ENCODE data around the gene CELA3B.
A peak's percentile ranks its signal among the peaks of the same experiment; 100 is the strongest.
"Not testable (repeated sequence)": the region's sequence is repeated elsewhere in the genome, so short reads cannot be mapped to it uniquely, and the experiment has no call there.

CELA3B gene

GRCh38 chr1:21976703-21977239, at the start of gene CELA3B:
CELA3B (plus strand) TSS chr1:21977022; CDS start chr1:21977040, 18 bp downstream.
- not testable (repeated sequence) for DNase-seq (ENCODE audit: low spot score)

GRCh38 chr1:21927533-21928237, 49.1 kb upstream of the CELA3B start:
- DNase-seq (ENCODE audit: low spot score), result no peak

- no peak for DNase-seq (ENCODE audit: low spot score)
Measured at GRCh38 chr1:21930080-21930571, 46.7 kb upstream of the CELA3B start.

DNA sequence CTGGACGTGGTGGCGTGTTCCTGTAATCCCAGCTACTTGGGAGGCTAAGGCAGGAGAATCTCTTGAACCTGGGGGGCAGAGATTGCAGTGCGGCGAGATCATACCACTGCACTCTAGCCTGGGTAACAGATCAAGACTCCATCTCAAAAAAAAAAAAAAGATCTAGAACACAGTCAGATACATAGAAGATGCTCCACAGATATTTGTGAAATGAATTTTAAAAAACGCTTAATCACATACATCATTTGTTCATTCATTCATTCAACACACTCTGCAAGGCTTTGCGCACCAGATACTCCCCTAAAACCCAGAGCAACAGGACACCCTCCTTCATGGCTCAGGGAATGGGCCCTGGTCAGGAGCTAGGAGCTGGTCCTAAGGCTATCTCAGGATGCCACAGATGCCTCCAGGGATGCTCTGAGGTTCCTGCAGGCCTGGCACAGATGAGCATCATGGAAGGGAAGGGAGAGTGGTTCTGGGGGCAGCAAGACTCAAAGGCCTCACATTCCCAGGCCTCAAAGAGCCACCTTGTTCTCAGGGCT, 46.1 kb upstream of the CELA3B start:
- DNase-seq (ENCODE audit: low spot score), result no peak

DNA sequence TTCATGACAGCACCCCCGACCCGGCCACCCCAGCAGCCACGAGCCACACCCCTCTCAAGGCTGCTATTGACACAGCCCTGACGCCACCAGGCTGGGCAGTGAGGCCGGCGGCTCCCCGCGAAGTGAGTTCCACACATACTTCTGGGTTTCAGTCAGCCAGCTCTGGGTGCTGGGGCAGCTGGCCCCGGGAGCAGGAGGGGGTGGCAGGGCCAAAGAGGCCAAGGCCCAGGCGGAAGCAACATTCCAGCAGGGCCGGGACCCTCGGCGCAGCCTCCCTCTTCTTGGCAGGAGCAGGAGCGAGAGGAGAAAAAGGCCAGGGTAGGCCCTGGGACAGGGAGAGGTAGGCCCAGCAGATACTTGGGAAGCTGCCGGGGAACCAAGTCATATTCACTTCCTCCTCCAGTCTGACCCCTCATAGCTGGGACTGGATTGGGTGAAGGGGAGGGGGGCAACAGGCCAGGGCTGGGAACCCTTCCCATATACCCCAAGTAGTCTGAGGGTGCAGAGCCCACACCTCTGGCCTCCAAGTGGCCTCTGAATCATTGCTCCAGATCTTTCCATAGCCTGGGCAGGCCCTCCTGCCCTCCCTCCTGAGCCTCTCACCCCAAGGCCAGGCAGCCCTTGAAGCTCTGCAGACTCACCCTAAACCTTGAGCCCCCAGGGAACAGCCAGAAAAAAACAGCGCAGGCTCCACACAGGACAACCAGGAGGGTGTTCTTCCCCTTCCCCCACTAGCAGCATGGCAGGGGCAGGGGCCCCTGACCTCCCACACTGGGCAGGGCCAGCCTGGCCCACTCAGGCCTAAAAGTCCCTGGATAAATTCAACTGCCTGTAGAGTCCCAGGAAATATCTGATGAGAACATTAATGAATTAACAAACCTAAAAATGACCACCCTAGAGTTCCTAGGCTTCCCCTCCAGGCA, 45.4 kb upstream of the CELA3B start:
- no peak for DNase-seq (ENCODE audit: low spot score)

DNA sequence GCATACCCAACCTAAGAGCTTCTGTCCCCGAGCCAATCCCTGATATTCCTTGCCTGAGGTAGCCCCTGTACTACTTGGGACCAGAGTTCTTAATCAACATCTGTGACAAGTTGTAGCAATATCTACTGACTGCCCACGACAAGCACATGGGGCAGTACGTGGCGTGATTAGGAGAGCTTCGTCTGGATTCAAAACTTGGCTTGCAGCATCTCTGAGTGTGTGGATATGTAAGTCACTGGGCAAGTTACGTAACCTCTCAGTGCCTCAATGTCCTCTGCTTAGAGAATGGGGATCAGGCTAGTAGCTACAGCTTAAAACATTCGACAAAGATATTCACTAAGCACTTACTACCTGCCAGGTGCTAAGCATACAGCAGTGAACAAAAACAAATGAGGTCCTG, 44.7 kb upstream of the CELA3B start:
- no peak for DNase-seq (ENCODE audit: low spot score)

DNA sequence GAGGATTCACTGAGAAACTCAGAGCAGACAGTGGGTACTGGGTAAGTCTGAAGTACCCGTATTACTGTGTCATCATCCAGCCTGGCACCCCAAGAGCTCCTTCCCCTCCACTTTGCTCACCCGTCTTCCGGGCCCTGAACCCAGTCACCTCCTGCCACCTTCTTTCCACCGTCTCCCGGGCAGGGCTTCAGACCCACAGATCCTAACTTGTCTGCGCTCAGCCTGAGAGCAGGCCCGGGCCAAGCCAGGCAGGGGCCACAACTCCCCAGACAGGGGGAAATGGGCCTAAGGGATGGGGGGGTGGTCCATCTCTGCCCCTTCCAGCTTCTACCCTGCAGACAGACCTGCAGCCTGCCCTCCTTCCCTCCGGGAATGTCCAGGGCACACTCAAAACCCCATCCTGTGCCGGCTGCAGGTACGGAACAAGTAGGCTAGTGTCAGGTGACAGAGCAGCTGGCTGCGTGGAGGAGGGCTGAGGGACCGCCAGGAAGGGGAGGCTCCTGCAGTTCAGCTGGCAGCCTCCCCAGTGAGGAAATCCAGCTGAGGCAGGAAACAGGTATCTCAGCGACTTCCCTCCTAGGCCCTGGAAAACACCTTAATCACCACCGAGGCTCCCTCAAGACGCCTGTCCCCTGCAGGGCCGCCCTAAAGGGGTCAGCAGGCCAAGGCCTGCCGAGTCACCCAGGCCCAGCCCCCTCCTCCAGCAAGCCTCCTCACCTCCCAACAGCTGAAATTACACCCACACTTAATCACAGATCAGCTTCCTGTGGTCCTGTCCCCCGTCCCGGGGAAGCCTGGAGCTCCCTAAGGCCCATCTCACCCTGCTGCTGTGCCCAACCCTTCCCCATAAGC, 43.2 kb upstream of the CELA3B start:
- no peak for DNase-seq (ENCODE audit: low spot score)

DNA sequence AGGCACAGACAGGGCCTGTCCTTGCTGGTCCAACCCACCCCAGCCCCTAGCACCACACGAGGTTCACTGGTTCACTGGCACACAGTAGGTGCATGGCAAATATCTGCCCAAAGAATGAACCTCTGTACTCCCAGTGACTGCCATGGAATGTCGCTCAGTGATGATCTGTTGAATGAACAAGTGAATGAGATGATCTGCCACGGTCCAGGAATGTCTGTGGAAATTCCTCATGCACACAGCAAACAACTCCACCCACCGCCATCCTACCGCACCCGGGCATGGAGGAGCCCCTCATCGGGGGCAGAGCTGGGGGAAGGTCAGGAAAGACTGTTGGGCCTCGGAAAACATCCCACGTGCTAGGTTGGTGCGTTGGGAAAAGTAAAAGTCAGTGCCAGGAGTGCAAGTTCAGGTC, 41.4 kb upstream of the CELA3B start:
- DNase-seq (ENCODE audit: low spot score), result no peak

GRCh38 chr1:21935891-21936365, 40.9 kb upstream of the CELA3B start:
- no peak for DNase-seq (ENCODE audit: low spot score)

GRCh38 chr1:21936366-21937031, 40.3 kb upstream of the CELA3B start:
- no peak for DNase-seq (ENCODE audit: low spot score)

GRCh38 chr1:21937034-21937371, 39.8 kb upstream of the CELA3B start, which contains the start of gene HSPG2:
HSPG2 (minus strand) TSS chr1:21937310; CDS start chr1:21937217, 93 bp downstream.
- no peak for DNase-seq (ENCODE audit: low spot score)

DNA sequence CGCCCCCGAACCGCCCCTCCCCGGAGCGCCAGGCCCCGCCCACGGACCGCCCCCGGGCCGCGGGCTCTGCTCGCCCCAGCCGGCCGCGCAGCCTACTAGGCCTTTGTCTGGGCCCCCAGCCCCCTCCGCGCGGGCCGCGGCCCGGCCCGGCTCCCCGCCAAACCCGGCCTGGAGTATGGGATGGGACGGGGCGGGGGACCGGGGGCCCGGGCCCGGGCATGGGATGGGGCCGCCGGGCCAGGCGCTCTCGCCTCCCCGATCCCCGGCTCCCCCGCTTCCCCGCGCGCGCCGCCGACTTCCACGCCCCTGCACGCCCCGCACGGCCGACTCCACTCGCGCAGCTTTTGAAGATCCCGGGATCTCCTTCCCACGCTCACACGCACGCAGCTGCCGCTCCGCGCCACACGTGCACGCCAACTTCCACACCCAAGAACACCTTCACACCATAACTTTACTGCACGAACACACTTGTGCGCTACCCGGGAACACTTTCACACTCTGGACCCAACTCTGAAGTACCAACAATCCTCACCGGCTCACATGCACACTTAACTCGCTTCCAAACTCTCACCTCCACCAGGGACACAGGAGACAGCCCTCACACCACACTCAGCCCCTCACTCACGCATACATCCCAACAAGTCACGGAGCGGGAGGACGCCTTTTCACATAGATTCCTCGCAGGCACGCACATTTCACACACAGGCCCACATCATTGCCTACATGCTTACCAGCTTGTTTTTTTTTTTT, 39.3 kb upstream of the CELA3B start:
- DNase-seq (ENCODE audit: low spot score), result peak; percentile 59

DNA sequence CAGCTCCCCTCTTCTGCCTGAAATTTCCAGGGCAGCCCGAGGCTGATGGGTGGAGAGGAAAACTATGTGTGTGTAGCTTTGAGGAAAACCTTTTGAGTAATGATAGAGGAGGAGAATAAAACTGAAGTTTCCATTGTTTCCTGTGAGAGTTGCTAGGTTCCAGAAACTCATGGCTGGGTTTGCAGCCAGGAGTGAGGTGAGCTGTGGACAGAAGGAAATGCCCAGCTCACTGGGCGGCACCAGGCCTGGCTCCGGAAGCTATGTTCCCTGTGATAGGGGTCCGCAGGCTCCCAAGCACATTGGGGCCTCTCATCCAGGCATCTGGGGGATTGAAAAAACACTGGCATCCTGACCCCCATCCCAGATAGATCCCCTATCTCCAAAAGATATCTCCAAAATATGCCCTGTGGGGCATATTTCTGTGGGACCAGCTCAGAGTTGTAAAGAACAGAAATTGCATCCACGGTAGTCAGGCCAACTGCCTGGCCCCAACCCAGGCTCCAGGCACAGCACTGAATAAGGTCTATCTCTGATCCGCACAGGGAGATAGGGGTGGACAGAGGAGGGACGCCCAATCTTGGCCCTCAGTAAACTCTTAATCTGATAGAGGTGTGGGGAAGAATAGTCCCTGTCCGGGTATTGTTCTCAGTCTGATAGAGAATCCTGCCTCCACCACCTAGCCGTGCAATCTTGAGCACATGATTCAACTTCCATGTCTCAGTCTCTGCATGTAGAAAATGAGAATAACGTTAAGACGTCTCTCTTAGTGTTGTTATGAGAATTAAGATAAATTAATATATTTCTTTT, 37.9 kb upstream of the CELA3B start:
- DNase-seq (ENCODE audit: low spot score), result no peak

DNA sequence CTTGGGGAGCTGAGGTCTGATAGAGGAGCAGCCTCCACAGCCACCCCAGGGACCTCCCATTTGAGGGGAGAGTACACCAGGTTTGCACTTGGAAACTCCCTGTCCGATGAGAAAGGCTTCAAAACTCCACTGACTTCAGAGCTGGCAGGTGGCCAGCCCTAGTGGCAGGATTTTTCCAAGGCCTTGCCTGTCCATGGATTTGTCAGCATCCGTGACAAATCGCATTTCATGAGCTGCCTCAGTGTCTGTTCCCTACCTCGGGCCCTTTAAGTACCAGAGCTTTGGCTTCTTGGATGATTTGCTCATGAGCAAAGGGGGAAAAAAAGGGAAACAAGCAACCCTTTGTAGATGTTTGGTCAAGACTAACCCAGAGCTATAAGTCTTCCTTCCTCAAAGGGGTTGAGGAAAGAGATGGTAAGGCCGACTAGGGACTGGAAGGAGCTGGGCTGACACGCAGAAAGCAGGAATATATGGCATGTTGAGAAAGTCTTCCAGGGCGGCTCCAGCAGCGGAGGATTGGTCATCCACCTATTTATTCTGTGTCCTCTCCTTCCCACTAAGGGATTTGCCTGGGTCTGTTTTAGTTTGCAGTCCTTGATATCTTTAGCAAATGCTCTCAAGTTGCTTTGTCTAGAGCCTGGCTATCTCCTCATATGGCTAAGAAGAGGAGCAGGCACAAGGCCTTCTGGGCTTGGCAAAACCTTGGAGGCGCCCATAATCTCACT, 37.0 kb upstream of the CELA3B start:
- DNase-seq (ENCODE audit: low spot score), result no peak

GRCh38 chr1:21940492-21940891, 36.3 kb upstream of the CELA3B start:
- DNase-seq (ENCODE audit: low spot score), result no peak

DNA sequence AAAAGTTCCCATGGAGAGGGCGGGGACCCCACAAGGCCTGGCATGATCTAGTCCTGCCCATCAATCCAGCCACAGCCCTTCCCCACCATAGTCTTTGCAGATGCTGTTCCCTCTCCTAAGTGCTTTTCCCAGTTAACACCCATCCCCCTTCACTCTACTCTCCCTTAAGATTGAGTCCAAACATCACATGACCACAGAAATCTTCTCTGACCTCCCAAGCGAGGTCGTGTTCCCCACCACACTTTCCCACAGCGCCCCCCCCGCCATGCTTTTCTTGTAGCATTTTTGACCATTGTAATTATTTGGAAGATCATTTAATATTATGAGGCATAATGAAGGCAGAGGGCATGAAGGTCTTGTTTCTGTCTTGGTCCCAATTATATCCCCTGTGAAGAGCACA, 35.5 kb upstream of the CELA3B start:
- DNase-seq (ENCODE audit: low spot score), result no peak

DNA sequence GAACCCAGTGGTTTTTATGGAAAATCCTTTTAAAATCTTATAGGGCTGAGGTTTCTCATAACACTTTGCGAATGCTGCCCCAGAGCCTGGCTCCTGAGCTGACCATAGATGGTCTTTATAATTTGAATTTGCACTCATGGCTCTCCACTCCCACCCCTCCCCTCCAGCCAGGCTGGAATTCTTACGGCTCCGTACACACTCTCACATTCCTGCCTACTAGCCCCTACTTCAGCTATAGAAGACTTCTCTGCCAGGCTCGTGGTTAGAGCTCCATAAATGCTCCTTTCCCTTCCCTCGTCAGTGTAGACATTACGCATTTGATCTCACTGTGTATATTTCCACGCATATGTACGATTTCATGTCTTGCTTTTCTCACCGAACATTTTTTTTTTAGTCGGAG, 34.4 kb upstream of the CELA3B start:
- DNase-seq (ENCODE audit: low spot score), result no peak

DNA sequence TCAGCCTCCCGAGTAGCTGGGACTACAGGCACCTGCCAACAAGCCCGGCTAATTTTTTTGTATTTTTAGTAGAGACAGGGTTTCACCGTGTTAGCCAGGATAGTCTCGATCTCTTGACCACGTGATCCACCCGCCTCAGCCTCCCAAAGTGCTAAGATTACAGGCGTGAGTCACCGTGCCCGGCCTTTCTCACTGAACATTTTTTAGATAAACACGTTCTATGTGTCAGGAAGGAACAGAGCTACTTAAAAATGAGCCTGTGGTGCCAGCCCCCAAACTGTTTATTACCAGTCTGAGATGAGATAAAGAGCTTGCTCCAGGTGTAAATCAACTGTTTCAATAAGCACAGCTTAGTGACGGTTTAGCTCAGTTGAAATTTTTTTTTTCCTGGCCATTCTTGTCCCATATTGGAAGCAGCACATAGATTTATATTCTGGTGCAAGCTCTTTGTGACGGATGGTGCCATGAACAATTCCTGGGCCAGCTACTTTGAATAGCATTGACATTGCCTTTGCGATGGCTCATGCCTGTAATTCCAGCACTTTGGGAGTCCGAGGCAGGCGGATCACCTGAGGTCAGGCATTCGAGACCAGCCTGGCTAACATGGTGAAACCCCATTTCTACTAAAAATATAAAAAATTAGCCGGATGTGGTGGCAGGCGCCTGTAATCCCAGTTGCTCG, 33.7 kb upstream of the CELA3B start:
- not testable (repeated sequence) for DNase-seq (ENCODE audit: low spot score)

All from NAMALWA (cell line).